Measurements from ENCODE around the gene GDPD3.
"Not testable (repeated sequence)": the region's sequence is repeated elsewhere in the genome, so short reads cannot be mapped to it uniquely, and the experiment has no call there.

The GDPD3 gene

DNA sequence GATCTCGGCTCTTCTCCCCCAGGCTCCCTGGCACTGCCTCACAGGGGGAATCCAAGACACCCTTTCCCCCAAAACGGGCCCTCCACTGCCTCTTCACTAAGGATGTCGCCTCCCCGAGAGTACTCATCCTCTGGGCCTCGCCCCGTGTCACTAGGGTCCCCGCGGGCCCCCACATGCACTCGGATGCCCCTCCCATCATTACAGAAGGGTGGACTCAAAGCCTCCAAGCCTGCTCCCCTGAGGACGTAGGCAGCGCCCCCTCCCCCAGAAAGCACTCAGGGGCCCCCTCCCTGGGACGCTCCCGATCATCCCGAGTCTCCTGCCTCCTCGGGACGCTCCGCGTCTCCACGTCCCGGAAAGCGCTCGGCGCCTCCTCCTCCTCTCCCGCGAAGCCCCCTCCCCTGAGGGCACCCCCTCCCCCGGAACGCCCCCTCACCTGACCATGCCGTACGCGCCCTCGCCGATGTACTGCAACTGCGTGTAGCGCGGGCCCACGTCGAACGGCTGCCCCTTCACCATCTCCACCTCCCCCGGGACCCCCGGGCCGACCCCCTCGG, 9.3 kb upstream of the GDPD3 start:
- no peak for DNase-seq (ENCODE audit: low read depth in 2 of 2)

DNA sequence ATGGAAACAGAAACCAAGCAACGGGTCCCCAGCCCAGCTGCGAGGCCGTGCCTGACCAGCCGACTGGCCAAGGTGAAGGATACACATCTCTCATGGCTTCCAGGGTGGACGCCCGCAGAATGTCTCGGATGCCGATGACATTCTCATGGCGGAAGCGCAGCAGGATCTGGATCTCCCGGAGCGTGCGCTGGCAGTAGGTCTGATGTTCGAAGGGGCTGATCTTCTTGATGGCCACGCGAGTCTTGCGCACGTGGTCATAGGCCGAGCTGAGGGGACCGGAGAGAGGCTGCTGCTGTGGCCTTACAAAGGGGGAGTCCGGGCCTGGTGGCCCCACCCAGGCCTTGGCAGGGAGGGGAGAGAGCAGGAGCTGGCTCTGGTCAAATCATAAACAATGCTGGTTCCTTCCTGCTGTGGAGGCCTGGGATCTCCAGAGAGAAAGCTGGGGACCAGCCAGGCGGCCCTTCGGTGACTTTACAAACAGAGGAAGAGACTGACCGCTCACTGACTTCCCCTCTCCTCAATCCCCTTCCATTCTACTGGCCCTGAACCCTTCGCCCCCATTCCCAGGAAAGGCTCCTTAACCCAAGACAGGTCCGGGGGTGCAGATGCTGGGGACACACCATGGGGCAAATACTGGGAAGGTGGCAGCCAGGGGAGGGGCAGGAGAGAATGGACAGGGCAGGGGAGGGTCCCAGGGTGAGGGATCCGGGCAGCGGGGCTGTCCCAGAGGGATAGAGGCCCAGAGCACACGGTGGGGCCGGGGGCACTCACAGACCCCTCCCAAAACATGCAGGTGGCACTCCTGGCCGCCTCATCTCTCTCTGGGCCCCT, 8.6 kb upstream of the GDPD3 start:
- DNase-seq (ENCODE audit: low read depth in 2 of 2), result no peak

DNA sequence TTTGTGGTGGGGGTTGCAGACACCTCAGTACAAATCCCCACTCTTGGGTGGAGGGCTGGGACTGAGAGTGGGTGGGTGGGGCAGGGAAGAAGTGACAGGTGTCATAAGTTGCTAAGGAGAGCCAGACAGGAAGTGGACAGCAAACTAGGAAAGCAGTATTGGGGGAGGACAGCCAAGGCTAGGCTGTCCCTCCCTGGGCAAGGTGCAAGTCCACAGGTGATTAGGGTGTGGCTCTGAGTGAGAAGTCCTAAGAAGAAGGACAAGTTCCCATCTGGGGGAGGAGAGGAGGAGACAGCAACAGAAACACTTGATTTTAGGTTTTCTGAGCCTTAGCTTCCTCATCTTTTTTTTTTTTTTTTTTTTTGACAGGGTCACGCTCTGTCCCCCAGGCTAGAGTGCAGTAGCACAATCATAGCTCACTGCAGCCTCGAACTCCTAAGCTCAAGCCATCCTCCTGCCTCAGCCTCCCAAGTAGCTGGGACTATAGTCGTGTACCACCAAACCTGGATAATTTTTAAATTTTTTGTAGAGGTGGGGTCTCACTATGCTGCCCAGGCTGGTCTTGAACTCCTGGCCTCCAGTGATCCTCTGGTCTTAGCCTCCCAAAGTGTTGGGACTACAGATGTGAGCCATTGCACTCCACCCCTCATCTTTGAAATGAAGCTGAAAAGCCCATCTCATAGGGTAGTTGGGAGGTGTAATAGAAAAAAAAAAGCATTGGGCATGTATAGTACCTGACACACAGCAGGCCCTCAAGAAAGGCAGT, 7.2 kb upstream of the GDPD3 start:
- DNase-seq (ENCODE audit: low read depth in 2 of 2), result no peak

DNA sequence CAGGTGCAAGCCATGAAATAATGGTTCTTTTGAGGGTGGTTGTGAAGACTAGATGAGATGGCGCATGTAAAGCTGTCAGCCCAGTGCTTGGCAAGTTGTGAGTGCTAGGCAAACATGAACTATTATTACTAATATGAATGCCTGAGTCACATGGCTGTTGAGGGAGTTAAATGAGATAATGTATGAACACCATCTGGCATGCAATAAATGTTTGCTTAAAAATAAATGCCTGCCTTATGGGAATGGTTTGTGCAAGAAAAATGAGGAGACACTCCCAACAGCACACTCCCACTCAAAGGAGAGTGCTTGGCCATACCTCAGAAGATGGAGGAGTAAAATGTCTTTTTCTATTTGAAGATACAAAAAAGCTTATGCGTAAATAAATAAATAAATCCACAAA, 6.1 kb upstream of the GDPD3 start:
- DNase-seq (ENCODE audit: low read depth in 2 of 2), result no peak

DNA sequence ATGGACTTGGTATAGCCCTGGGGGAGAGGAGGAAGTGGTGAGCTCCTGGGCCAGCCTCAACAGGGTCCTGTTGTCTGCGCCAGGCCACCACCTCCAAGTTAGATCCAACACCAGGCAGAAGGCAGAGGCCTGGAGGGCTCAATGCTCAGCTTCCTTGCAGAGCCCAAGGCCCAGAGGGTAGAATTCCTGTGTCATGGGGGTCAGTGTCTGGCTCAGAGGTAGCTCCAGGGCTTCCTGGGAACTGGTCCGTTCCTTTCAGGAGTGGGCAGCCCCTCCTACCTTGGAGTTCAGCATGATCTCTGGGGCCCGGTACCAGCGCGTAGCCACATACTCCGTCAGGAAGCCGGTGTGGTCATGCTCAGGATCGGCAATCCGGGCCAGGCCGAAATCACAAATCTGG, 4.4 kb upstream of the GDPD3 start:
- no peak for DNase-seq (ENCODE audit: low read depth in 2 of 2)

DNA sequence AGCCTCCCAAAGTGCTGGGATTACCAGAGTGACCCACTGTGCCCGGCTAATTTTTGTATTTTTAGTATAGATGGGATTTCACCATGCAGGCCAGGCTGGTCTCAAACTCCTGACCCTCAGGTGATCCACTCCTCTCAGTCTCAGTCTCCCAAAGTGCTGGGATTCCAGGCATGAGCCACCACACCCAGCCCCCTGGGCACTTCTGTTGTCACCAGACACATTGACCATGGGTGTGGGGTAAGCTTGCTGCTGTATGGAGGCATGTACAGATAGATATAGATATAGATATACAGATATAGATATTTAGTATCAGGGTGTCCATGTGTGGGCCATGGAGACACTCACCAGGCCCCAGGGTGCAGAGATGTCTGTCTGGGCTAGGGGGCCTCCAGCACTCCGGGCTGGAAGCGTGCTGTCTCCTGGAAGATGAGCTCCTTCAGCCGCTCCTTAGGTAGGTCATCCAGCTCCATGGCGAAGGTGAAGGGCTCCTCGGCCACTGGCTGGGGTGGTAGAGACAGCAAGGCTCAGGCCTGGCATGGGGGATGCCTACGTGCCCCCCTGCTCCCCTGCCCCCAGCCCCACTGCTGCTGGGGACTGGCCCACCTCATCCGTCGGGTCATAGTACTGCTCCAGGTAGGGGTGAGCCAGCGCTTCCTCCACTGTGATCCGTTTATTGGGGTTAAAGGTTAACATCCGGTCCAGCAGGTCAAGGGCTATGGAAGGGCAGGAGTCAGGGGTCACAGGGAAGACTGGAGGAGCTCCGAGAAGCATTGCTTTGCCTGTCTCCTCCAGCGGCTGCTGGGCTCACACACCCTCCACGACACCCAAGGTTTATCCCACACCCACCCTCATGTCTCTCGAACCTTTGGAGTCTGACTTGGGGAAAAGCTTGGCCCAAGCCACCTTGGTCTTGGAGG, 3.2 kb upstream of the GDPD3 start:
- no peak for DNase-seq (ENCODE audit: low read depth in 2 of 2)

DNA sequence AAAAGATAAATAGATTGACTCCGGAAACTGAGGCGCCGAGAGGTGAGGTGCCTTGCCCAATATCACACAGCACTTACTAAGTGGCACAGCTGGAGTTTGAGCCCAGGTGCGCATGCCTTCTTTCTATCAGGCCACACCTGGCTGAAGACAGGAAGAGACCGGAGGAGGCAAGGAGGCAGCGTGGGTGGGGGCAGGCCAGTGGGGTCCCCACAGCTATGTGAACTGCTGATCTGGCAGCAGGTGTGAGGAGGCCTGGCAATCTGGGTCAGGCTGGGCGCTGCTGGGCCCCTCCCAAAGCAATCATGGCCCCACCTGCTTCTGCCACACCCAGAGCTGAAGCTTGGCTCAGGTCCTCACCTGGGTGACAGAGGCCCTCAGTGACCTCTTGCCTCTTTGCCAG, 1.9 kb upstream of the GDPD3 start:
- DNase-seq (ENCODE audit: low read depth in 2 of 2), result no peak

DNA sequence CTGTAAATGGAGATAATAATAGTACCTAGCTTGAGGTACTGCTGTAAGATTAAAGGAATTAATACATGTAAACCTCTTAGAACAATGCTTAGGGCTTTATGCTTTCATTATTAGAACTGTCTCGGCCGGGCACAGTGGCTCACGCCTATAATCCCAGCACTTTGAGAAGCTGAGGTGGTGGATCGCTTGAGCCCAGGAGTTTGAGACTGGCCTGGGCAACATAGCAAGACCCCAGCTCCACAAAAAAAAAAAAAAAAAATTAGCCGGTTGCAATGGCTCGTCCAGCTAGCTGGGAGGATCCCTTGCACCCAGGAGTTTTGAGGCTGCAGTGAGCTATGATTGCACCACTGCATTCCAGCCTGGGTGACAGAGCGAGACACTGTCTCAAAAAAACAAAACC, 1.5 kb upstream of the GDPD3 start:
- DNase-seq (ENCODE audit: low read depth in 2 of 2), result not testable (repeated sequence)

DNA sequence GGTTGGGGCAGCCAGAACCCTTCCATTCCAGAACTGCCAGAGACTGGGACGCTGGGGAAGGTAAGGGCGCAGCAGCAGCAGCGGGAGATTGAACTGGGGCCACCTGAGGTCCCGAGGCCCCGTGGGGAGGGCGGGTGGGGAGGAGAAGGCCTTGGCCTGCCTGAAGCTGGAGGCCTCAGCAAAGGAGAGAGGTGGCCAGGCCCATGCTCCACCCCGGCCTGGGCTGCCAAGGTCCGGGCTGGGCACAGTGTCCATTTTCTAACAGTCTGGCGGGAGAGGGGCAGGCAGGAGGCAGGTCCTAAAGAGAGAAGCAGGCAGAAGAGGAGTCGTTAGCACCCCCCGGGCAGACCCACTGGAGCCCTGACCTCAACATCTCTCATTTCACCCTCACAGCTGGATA, 1.1 kb upstream of the GDPD3 start:
- DNase-seq (ENCODE audit: low read depth in 2 of 2), result no peak

DNA sequence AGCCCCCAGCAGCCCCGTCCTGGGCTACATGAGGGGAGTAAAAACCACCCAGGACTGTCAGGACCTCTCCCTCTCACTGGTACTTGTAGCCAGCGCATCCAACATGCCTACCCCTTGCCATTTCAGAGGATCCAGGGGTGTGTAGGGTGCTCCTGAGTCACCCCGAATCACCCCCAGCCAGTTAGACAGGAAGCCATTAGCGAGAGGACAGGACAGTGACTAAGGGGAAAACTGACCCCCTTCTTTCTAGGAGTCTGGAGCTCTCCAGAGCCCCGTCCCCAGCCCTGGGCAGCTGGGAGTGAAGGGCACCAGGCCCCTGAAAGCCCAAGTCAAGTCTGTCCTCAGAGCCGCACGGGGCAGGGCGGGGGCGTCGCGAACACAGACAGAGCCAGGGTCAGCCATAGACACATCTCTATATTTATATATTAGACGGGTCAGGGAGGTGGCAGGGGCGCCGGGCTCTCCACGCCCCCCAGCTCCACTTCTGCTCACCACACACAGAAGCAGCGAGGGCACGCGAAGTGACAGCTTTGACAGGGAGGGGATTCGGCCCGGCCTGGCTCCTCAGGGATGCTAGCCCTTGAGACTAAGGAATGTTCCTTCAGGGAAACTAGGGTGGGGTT, 485 bp upstream of the GDPD3 start:
- DNase-seq (ENCODE audit: low read depth in 2 of 2), result no peak

DNA sequence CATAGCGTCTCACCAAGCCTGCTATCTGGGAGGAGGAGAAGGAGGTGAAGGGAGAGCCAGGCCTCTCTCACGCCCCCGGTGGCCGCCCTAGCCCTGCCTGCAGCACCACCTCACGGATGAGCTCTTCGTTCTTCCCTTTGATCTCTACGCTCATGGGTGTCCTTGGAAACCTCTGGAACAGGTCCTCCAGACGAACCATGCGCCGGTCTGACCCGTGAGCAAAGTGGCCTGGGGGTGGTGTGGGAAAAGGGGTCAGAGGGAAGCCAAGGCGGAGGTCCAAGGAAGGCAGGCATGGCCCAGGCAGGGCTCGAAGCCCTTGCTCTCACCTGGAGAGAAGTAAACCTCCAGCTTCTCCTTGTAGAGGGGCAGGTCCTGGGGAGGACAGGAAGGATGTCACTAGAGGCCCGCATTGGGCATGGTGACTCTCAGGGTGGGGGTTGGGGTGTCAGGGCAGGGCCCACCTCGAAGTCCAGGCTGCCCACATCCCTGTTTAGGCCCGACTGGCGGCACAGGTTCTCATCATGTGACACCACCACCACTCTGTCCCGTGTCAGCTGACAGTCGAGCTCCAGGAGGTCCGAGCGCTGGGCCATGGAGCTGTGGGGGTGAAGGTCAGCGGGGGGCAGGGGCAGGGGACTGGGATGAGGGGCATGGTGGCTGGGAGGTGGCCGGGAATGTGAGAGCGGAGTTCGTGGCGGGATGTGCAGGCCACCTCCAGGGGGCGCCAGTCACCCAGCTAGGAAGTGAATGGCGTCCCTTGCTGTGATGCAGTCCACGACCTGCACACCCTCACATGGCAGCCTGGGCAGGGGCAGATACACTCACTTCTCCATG, 923 bp downstream of the GDPD3 start:
- DNase-seq (ENCODE audit: low read depth in 2 of 2), result peak in 1 of 2 experiments; percentile 68

DNA sequence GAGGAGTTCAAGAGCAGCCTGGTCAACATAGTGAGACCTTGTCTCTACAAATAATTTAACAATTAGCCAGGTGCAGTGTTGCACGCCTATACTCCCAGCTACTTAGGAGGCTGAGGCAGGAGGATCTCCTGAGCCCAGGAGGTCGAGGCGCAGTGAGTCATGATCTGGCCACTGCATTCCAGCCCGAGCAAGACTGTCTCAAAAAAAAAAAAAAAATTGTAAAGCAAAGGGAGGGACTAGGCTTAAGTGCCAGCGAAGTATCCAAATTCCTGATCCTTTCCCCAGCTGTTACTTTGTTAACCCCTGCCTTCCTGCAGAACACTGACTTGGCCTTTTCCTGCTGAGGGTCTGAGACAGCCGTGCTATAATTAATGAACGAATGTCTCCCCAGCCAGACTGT, 2.7 kb downstream of the GDPD3 start:
- DNase-seq (ENCODE audit: low read depth in 2 of 2), result no peak

DNA sequence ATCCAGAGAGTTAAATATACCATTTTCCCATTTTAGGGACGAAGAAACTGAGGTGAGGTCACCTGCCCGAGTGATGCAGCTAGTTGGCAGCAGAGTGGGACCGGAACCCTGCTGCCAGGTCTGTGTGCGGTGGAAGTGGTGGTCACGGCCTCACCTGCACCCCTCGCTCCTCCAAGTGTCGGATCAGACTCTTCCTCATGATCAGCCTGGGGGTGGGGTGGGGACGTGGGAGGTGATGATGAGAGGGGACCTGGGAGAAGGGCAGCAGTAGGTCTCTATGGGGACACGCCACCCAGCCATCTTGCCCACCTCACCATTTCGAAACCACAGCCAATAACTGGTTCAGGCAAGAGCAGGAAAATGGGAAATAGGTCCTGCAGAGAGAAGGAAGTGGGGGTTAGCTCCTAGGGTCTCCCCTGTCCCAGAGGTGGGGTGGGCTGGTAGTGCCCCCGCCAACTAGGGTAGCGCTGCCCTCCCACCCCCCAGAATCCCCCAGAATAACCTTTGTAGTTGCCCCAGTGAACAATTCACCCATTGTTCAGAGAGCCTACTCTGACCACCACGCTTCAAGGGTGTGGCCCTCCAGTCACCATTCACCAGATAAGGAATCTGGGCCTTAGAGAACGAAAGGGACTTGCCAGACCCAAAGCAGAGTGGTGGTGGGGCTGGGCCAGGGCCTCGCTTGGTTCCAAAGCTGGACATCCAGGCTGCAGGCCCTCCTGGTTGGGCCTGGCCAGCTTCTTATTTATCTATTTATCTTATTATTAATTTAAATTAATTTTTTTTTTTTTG, 5.1 kb downstream of the GDPD3 start:
- DNase-seq (ENCODE audit: low read depth in 2 of 2), result no peak

DNA sequence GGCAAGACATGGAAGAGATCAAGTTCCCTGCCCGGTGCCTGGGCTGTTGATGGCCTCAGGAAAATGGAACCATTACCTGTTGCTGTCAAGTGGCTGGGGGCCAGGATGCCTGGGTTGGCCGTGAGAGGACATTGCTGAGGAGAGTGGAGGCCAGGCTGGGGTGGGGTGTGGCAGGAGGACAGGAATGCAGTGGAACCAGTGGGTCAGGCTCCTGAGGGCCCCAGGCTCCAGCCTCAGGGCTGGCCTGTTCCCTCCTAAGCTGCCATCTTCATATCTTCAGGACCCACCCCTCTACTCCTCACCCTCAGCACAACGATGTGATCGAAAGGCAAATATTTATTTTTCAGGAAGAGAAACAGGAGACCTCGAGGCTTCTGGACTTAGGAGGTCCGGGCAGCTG, 8.8 kb downstream of the GDPD3 start:
- DNase-seq (ENCODE audit: low read depth in 2 of 2), result no peak

DNA sequence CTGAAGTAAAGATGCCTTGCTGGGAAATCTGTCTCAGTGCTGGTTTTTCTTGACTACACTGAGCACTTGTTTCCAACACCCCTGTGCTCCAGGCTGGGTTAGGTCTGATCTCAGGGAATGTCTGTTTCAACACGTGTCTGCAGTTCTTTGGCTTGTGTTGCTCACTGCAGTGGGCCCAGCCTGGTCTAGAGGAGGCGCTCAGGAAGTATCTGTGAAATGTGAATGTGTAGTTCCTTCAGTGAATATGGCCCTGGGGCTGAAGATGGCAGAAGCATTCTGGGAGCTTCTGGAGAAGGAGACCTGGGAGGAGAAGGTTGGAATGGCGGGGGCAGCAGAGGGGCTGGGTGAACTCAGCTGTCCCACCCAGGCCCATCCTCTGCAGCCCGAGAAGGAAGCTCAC, 9.2 kb downstream of the GDPD3 start:
- no peak for DNase-seq (ENCODE audit: low read depth in 2 of 2)

DNA sequence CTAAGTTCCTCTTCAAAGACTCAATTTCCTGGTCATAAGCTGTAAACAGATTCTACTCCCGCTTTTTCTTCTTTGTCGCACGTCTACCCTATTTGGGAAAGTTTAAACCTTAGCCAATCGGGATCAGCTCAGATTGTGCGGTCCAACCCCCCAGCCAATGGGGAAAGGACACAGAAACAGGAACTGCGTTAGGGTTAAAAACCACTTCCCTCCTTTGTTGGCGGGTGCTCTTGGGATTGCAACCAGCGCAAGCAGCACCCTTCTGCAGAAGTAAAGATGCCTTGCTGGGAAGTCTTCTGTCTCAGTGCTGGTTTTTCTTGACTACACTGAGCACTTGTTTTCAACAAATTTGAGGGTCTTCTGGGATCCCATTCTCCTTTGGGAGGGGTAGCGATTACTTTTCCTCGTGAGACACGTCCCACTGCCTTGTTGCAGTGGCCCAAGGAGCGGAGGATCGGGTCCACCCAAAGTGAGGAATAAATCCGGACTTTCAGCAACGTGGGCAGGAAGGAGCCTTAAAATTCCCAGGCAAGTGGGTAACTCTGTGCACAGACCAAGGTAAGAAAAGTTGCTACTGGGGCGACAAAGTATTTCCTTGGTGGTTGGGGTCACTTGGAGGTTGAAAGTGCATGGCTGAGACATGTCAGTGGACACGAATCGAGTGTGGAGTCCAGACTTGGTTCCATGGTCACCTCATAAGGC, 16.3 kb downstream of the GDPD3 start:
- no peak for DNase-seq (ENCODE audit: low read depth in 2 of 2)

DNA sequence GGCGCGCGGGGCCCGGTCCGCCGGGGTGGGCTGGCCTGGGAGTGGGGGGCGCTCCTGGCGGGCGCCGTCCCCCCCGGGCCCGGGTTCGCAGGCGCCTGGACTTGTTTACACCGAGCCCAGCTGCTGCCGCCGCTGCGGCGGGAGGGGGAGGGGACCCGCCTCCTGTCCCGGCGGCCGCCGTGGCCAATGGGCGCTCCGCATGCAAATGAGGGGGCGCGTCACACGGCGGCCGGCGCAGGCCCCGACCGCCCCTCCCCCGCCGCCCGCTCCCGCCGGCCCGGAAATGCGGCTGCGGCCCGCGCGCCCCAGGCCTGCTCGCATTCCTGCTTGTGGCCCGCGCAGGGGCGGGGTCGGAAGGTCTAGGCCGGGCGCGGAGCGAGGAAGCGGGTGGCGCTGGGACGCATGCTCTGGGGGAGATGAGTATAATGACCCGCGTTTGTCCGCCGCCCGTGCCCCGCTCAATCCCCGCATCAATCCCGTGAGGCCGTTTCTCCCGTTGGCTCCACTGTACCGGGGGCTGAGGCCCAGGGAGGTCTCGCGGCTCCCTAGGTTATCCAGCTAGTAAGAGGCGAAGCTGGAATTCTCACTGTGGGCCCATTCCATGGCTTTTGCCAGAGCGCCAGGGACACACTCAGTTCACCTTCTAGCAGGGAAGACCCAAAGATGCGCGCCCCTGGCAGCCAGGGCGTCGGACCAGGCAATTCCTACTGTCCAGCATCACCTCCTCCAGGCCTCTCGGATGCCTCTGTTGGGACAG, 17.1 kb downstream of the GDPD3 start, which contains the start of gene YPEL3:
TSS of gene YPEL3 (minus strand) at position 109 of the 757 bp plus-strand sequence. CDS start 731 bp downstream, outside the sequence.
- DNase-seq (ENCODE audit: low read depth in 2 of 2), result peak; percentile 67 to 85
